Naive thymus-derived CD4-positive, alpha-beta T cell (primary cell): ENCODE data around the gene DGKH. TPM values are rescaled to one million over a fixed set of nuclear protein-coding genes. Genes with fewer than 3 reads are reported as not detected.

Experiments used
- ATAC-seq: fragments of 150-1000 bp; cut with Tn5 transposase; 2 replicates; pipeline ENCODE4 v1.10.0; 2021; ENCODE audit warnings: mild to moderate bottlenecking, moderate library complexity
- CTCF ChIA-PET: fragments of 350-600 bp; sonication (Branson Sonifier 250); formaldehyde crosslinking; loops from one replicate; lab custom pipeline; 2021; ENCODE audit warnings: antibody characterized with exemption; lab: Charles Lee
- POLR2A ChIA-PET: fragments of 350-600 bp; sonication (Branson Sonifier 250); formaldehyde crosslinking; loops from one replicate; lab custom pipeline; 2021; ENCODE audit warnings: antibody characterized with exemption, inconsistent platforms; lab: Charles Lee
- DNase-seq, 9 donors: peaks; one replicate each; pipeline versions ENCODE4 v3.0.0 to v3.0.0-alpha.2; 2020 to 2022; ENCODE audit warnings: mixed read lengths in 1 of 9
- H3K27ac ChIP-seq: one replicate; pipeline ENCODE4 v1.7.0; 2013; ENCODE audit warnings: mild to moderate bottlenecking, low read depth, low read length, moderate library complexity
- H3K27me3 ChIP-seq, 2 donors: one replicate each; pipeline ENCODE4 v1.7.0; 2013; ENCODE audit warnings: low read length in 2 of 2, mild to moderate bottlenecking in 2 of 2, moderate library complexity in 2 of 2; ENCODE audit not compliant: control insufficient read depth in 2 of 2, insufficient read depth in 2 of 2
- H3K36me3 ChIP-seq, 3 experiments: 1 replicate in 2 of 3; 2 replicates in 1 of 3; pipeline ENCODE4 v1.7.0; 2013; ENCODE audit warnings: low read length in 3 of 3, mild to moderate bottlenecking in 3 of 3, moderate library complexity in 1 of 3; ENCODE audit not compliant: insufficient read depth in 3 of 3, control insufficient read depth in 2 of 3
- H3K4me1 ChIP-seq, 2 donors: one replicate each; pipeline ENCODE4 v1.7.0; 2013; ENCODE audit warnings: low read length in 2 of 2, mild to moderate bottlenecking in 2 of 2, moderate library complexity in 1 of 2; ENCODE audit not compliant: control insufficient read depth in 2 of 2, insufficient read depth in 2 of 2
- H3K4me3 ChIP-seq: 2 replicates; pipeline ENCODE4 v1.7.0; 2013; ENCODE audit warnings: mild to moderate bottlenecking, low read length
- H3K9me3 ChIP-seq, 3 experiments: 1 replicate in 2 of 3; 2 replicates in 1 of 3; pipeline ENCODE4 v1.7.0; 2013; ENCODE audit warnings: low read length in 3 of 3; ENCODE audit not compliant: control insufficient read depth in 2 of 3
- H3K27ac Mint-ChIP-seq, 9 donors: one replicate each; pipeline ENCODE4 v1.8.0; 2020 to 2022; ENCODE audit warnings: mixed read lengths in 9 of 9, mild to moderate bottlenecking in 8 of 9, moderate library complexity in 5 of 9, inconsistent platforms in 2 of 9
- H3K27me3 Mint-ChIP-seq, 5 donors: one replicate each; pipeline ENCODE4 v1.8.0; 2021 to 2022; ENCODE audit warnings: mixed read lengths in 5 of 5, mild to moderate bottlenecking in 1 of 5
- H3K36me3 Mint-ChIP-seq, 5 donors: one replicate each; pipeline ENCODE4 v1.8.0; 2020 to 2022; ENCODE audit warnings: mixed read lengths in 5 of 5, mild to moderate bottlenecking in 3 of 5, inconsistent platforms in 1 of 5
- H3K4me1 Mint-ChIP-seq, 7 donors: one replicate each; pipeline ENCODE4 v1.8.0; 2020 to 2022; ENCODE audit warnings: mixed read lengths in 7 of 7, mild to moderate bottlenecking in 3 of 7, inconsistent platforms in 1 of 7
- H3K4me3 Mint-ChIP-seq, 10 donors: one replicate each; pipeline ENCODE4 v1.8.0; 2020 to 2022; ENCODE audit warnings: mild to moderate bottlenecking in 10 of 10, mixed read lengths in 10 of 10, moderate library complexity in 6 of 10, inconsistent platforms in 2 of 10
- H3K9me3 Mint-ChIP-seq, 11 donors: one replicate each; pipeline ENCODE4 v1.8.0; 2020 to 2022; ENCODE audit warnings: mixed read lengths in 11 of 11, mild to moderate bottlenecking in 4 of 11, inconsistent platforms in 1 of 11, moderate library complexity in 1 of 11
- intact Hi-C, 2 donors: fragments of 100-400 bp; cut with micrococcal nuclease; formaldehyde crosslinking; loops; one replicate each; pipeline ENCODE4 v1.15.1; 2023
- polyA plus RNA-seq, 2 donors: library from polyadenylated mRNA; unstranded; fragments of 300-500 nt; fragmentation: Illumina TruSeq; gene quantifications; one replicate each; pipeline ENCODE4 v1.2.3, GENCODE V29; 2021
- total RNA-seq, 6 experiments: library from RNA in 5 of 6; stranded (reverse) in 5 of 6; gene quantifications; 1 replicate in 5 of 6; 2 replicates in 1 of 6; pipeline ENCODE4 v1.2.3 and lab custom pipeline; 2021 to 2026

Gene DGKH
- total and polyA plus RNA-seq, 7 experiments from 2014 or later, result 0.85 to 16.4 (median 6.8) TPM

DNA sequence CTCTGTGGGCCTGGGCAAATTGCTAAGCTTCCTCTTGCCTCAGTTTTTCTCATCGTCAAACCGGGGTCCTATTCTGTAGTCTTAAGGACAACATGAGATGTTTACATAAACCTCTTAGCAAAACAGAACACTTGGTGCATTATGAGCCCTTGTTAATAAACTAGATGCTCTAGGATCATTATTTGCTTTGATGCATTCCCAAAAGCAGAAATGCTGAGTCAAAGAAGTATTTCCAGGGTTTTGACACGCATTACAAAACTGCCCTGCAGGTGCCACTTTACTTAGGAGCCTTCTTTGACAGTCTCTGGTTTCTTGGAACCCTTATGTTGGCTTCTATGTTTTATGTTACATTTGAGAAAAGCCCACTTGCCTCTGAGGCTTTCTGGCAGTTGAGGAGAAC lies 235.6 kb downstream of the DGKH start:
- Histone ChIP-seq H3K4me3 (no peak overlapping the region), H3K9me3 (no peaks in the 10 kb centered on the region), H3K27ac (no peak overlapping the region), H3K4me1 (peaks cover 1 to 6% of the 10 kb centered on the region in 2 donors), H3K27me3 (no peaks in the 10 kb centered on the region), H3K36me3 (peaks cover 7 to 30% (median 20%) of the 10 kb centered on the region in 3 experiments)
- peaks cover 16 to 55% (median 50%) of the 10 kb centered on the region in 7 donors for H3K4me1 Mint-ChIP-seq
- intact Hi-C loops, result no loop called here
- POLR2A ChIA-PET, result interaction anchor here (1.0 to 1.7 kb wide), 2 partner anchors 12 kb away, joined by 3 to 9 read pairs; partner anchors contain the start of gene AKAP11
- H3K4me3 Mint-ChIP-seq, result peak overlapping the region in 2 of 10 donors; percentile 27 to 46
- ATAC-seq, result no peak
- H3K9me3 Mint-ChIP-seq, result no peaks in the 10 kb centered on the region
- H3K27me3 Mint-ChIP-seq, result no peaks in the 10 kb centered on the region
- peaks cover 4 to 30% (median 23%) of the 10 kb centered on the region in 5 donors for H3K36me3 Mint-ChIP-seq
- peak overlapping the region in 1 of 9 donors; percentile 32 for H3K27ac Mint-ChIP-seq
- no peak for DNase-seq
- CTCF ChIA-PET, result no interaction called here

Other genes starting within 250 kb of the DGKH start
- 10 to 100 TPM; 16.8 to 26.3 (median 21.8) TPM for gene VWA8, start 87.5 kb upstream of the DGKH start, total RNA-seq
- 1 to 10 TPM; 4.8 to 7.0 TPM for gene VWA8, start 87.5 kb upstream of the DGKH start, polyA plus RNA-seq
- 10 to 100 TPM; 23.2 to 42.1 (median 33.2) TPM for gene AKAP11, start 223.5 kb downstream of the DGKH start, total RNA-seq
- 1 to 10 TPM; 2.6 to 3.2 TPM for gene AKAP11, start 223.5 kb downstream of the DGKH start, polyA plus RNA-seq